HepG2 (cell line): ENCODE measurements around the gene CNTD1. TPM values are rescaled to one million over a fixed set of nuclear protein-coding genes. Genes with fewer than 3 reads are reported as not detected.

Source experiments
- BCL3 ChIP-seq: sonication (generic); formaldehyde crosslinking; IDR thresholded peaks from 2 replicates; pipeline ENCODE4 v1.5.1; 2020; ENCODE audit warnings: mild to moderate bottlenecking, missing genetic modification reagents, moderate library complexity
- BCL6 ChIP-seq: IDR thresholded peaks from 2 replicates; pipeline ENCODE4 v1.6.1; 2016; ENCODE audit warnings: missing genetic modification reagents, missing compliant biosample characterization
- DNMT1 ChIP-seq: sonication (generic); formaldehyde crosslinking; IDR thresholded peaks from 2 replicates; pipeline ENCODE4 v1.5.1; 2020; ENCODE audit warnings: mild to moderate bottlenecking, missing genetic modification reagents
- FUBP1 ChIP-seq: sonication (generic); formaldehyde crosslinking; IDR thresholded peaks from 2 replicates; pipeline ENCODE4 v1.5.1; 2020; ENCODE audit warnings: missing genetic modification reagents, mild to moderate bottlenecking, borderline replicate concordance
- GMEB1 ChIP-seq: sonication (generic); formaldehyde crosslinking; IDR thresholded peaks from 2 replicates; pipeline ENCODE4 v1.5.1; 2020; ENCODE audit warnings: missing genetic modification reagents, mild to moderate bottlenecking, borderline replicate concordance
- GMEB2 ChIP-seq: IDR thresholded peaks from 2 replicates; pipeline ENCODE4 v1.6.1; 2016; ENCODE audit warnings: missing biosample characterization, missing genetic modification reagents, low read depth
- HDAC1 ChIP-seq: sonication (generic); formaldehyde crosslinking; IDR thresholded peaks from 2 replicates; pipeline ENCODE4 v1.5.1; 2020; ENCODE audit warnings: mild to moderate bottlenecking, missing genetic modification reagents
- HIC2 ChIP-seq: sonication (generic); formaldehyde crosslinking; IDR thresholded peaks from 2 replicates; pipeline ENCODE4 v1.9.0; 2022; ENCODE audit warnings: low read depth, missing genetic modification reagents
- HNF4G ChIP-seq, 2 experiments: sonication (generic) in 1 of 2; formaldehyde crosslinking in 1 of 2; IDR thresholded peaks; 2 replicates each; pipeline versions ENCODE4 v1.4.0 to v1.6.1; 2011 to 2020; ENCODE audit warnings: borderline replicate concordance in 2 of 2, low read depth in 2 of 2, mild to moderate bottlenecking in 2 of 2, low read length in 1 of 2, missing genetic modification reagents in 1 of 2, moderate library complexity in 1 of 2
- MED13 ChIP-seq: sonication (generic); formaldehyde crosslinking; IDR thresholded peaks from 2 replicates; pipeline ENCODE4 v1.5.0; 2020; ENCODE audit warnings: missing genetic modification reagents
- MZF1 ChIP-seq: sonication (generic); formaldehyde crosslinking; IDR thresholded peaks from 2 replicates; pipeline ENCODE4 v1.8.1; 2023; ENCODE audit warnings: mild to moderate bottlenecking, missing genetic modification reagents, borderline replicate concordance
- NPAS2 ChIP-seq: sonication (generic); formaldehyde crosslinking; IDR thresholded peaks from 2 replicates; pipeline ENCODE4 v1.8.0; 2022; ENCODE audit warnings: mild to moderate bottlenecking, missing genetic modification reagents, borderline replicate concordance
- NR2F1 ChIP-seq, 2 experiments: fragments of 450-650 bp in 1 of 2; formaldehyde crosslinking in 1 of 2; IDR thresholded peaks; 2 replicates each; pipeline versions ENCODE4 v1.5.0 to v1.6.1; 2016 to 2020; ENCODE audit warnings: mild to moderate bottlenecking in 1 of 2, missing compliant biosample characterization in 1 of 2, missing genetic modification reagents in 1 of 2, moderate library complexity in 1 of 2
- POLR2A ChIP-seq, 2 experiments: IDR thresholded peaks; 2 replicates each; pipeline ENCODE4 v1.6.1; 2011; ENCODE audit warnings: low read depth in 2 of 2, low read length in 2 of 2, mild to moderate bottlenecking in 1 of 2, moderate library complexity in 1 of 2; ENCODE audit not compliant: insufficient read depth in 1 of 2
- RNF2 ChIP-seq: fragments of 450-650 bp; conservative IDR thresholded peaks from 2 replicates; pipeline ENCODE4 v1.6.1; 2016; ENCODE audit warnings: low read depth
- ZFYVE20 ChIP-seq: sonication (generic); formaldehyde crosslinking; IDR thresholded peaks from 2 replicates; pipeline ENCODE4 v1.8.0; 2023; ENCODE audit warnings: low read depth, mild to moderate bottlenecking, moderate library complexity, missing genetic modification reagents, borderline replicate concordance
- ZNF567 ChIP-seq: sonication (generic); formaldehyde crosslinking; IDR thresholded peaks from 2 replicates; pipeline ENCODE4 v1.8.1; 2023; ENCODE audit warnings: mild to moderate bottlenecking, missing genetic modification reagents, borderline replicate concordance
- ZNF781 ChIP-seq: sonication (generic); formaldehyde crosslinking; IDR thresholded peaks from 2 replicates; pipeline ENCODE4 v1.5.1; 2020; ENCODE audit warnings: borderline replicate concordance, mild to moderate bottlenecking, missing genetic modification reagents; ENCODE audit errors: not compliant biosample characterization
- polyA plus RNA-seq, 8 experiments: library from polyadenylated mRNA; depleted of rRNA in 3 of 8; stranded (reverse) in 7 of 8; unstranded in 1 of 8; fragments of >200 nt; fragmentation: Illumina TruSeq in 4 of 8; extraction: Trizol in 4 of 8; gene quantifications; 2 replicates each; pipeline versions ENCODE4 v1.2.1 to v1.2.3, GENCODE V29; 2011 to 2016; ENCODE audit warnings: low read depth in 4 of 8, missing spikeins in 1 of 8, mixed read lengths in 1 of 8; ENCODE audit not compliant: insufficient read depth in 1 of 8
- total RNA-seq, 5 experiments: library from RNA; depleted of rRNA; stranded (reverse); fragments of >200 nt; fragmentation: Illumina TruSeq; extraction: Trizol; gene quantifications; 2 replicates each; pipeline ENCODE4 v1.2.3, GENCODE V29; 2016; ENCODE audit warnings: low read depth in 1 of 5

CNTD1 gene
- total and polyA plus RNA-seq, 2 of the 13 experiments (the other 11 are each of a cell fraction or from before 2014, with no cell fraction given): 0.11 to 0.15 TPM

GRCh38 chr17:42779936-42780850 is 18.5 kb upstream of the CNTD1 start, which contains the start of gene WNK4 (continued):
- TF ChIP-seq BCL3 (CRISPR knock-in tag) (peak; percentile 55), NR2F1 (CRISPR knock-in tag; IDR thresholded peaks at IDR 0.05) (peak; percentile 38 to 42; a peak in 3 of 4 replicates), POLR2A (IDR thresholded peaks at IDR 0.05; ENCODE audit: insufficient read depth in 1 of 2, low read depth in 2 of 2, low read length in 2 of 2) (peak; percentile 90), BCL6 (CRISPR knock-in tag) (peak; percentile 57), GMEB2 (CRISPR knock-in tag) (peak; percentile 28; the same call in 1 of the 2 replicates), HIC2 (peak; percentile 89), FUBP1 (CRISPR knock-in tag) (0 out of 2 replicates have a peak, but pooled peaks have one; percentile 26), ZFYVE20 (CRISPR knock-in tag) (peak; percentile 93; the same call in 1 of the 2 replicates), RNF2 (peak; percentile 13; the same call in 1 of the 2 replicates), MZF1 (CRISPR knock-in tag) (no peak), MED13 (CRISPR knock-in tag) (no peak), NPAS2 (CRISPR knock-in tag) (0 out of 2 replicates have a peak, but pooled peaks have one; percentile 54), ZNF781 (CRISPR knock-in tag) (peak; percentile 72), HDAC1 (CRISPR knock-in tag) (peak; percentile 86), ZNF567 (no peak; the same call in 1 of the 2 replicates), HNF4G (IDR thresholded peaks at IDR 0.05; ENCODE audit: borderline replicate concordance, low read depth, low read length) (peak; percentile 96), HNF4G (CRISPR knock-in tag; IDR thresholded peaks at IDR 0.05; ENCODE audit: borderline replicate concordance, low read depth) (peak; percentile 96), DNMT1 (CRISPR knock-in tag) (peak; percentile 86; the same call in 1 of the 2 replicates), GMEB1 (no peak; the same call in 1 of the 2 replicates)
